ENCODE data around the gene VWC2. TPM values are rescaled to one million over a fixed set of nuclear protein-coding genes. Genes with fewer than 3 reads are reported as not detected.

The VWC2 gene
- polyA plus RNA-seq, 1 of the 3 experiments (the other 2 are of a cell fraction), result not detected

DNA sequence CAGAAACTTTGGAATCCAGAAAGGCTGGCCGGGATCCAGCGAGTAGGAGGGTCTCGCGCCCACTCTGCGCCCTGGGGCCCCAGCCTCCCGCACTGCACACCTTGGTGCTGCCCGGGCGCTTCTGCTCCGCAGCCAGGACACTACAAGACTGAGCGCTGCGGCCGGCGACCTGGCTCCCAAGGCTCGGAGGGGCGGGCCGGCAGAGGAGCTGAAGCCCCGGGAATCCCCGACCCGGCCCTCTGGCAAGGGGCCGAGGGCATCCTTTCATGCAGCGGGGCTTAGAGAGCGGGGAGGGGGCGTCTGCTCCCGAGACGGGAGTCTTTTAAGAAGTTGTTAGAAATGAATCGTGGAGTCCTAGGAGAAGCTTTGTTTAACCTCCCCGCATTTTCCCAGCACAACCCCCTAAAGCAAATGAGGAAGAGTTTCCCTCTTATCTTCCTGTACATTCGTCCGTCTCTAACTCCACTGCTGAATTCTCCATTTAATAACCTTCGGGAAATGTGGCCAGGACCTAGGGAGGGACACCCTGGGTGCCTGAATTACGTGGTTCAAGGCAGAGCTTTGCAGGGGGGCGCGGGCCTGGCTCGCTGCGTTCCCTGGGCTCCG lies 1.1 kb downstream of the VWC2 start:
- POLR2A ChIA-PET, result no interaction called here
- Histone ChIP-seq H3K4me1 (ENCODE audit: control insufficient read depth in 1 of 2, insufficient read depth in 2 of 2, low read depth in 1 of 2, low read length in 1 of 2) (no peaks in the 10 kb centered on the region), H3K4me3 (ENCODE audit: low read depth in 2 of 2, low read length in 1 of 2) (no peak overlapping the region), H3K4me2 (no peak overlapping the region), H4K20me1 (ENCODE audit: insufficient read depth) (peaks cover 4% of the 10 kb centered on the region; the same call in 1 of the 2 replicates), H3K9me3 (no peaks in the 10 kb centered on the region), H3K9me2 (no peaks in the 10 kb centered on the region), H3F3A (replicated peaks; ENCODE audit: insufficient read depth) (no peaks in the 10 kb centered on the region), H3K27me3 (ENCODE audit: insufficient read depth) (peaks cover 65% of the 10 kb centered on the region), H3K9ac (no peak overlapping the region), H3K79me2 (ENCODE audit: insufficient read depth) (no peaks in the 10 kb centered on the region), H2AFZ (ENCODE audit: low read depth) (no peak overlapping the region), H3K36me3 (replicated peaks in 1 of 2; ENCODE audit: control insufficient read depth in 1 of 2, insufficient read depth in 2 of 2, low read length in 1 of 2) (no peaks in the 10 kb centered on the region), H3K27ac (ENCODE audit: low read depth in 2 of 2, low read length in 1 of 2) (no peak overlapping the region)
- no peak for TF ChIP-seq RXRA (IDR thresholded peaks at IDR 0.05; ENCODE audit: borderline replicate concordance, low read depth)
- TF ChIP-seq EZH2phosphoT487 (IDR thresholded peaks at IDR 0.05; ENCODE audit: borderline replicate concordance, low read depth), result peak; percentile 75; the same call in 1 of the 2 replicates
- DNase-seq, result peak; percentile 39
- WGBS (ENCODE audit: low lambda C conversion rate), result 7% methylated on average over 16 of the region's 36 CpGs
- CTCF ChIA-PET, result interaction anchor here (1.8 kb wide), 1 partner anchor 16 kb away, joined by 4 read pairs; no protein-coding TSS in a partner anchor

- Histone ChIP-seq H3K27me3 (ENCODE audit: insufficient read depth) (peaks cover 65% of the 10 kb centered on the region), H3K79me2 (ENCODE audit: insufficient read depth) (no peaks in the 10 kb centered on the region), H3K27ac (ENCODE audit: low read depth in 2 of 2, low read length in 1 of 2) (no peak overlapping the region), H3K9ac (no peak overlapping the region), H3K4me2 (peak overlapping the region; percentile 8; the same call in 1 of the 2 replicates), H3K9me3 (no peaks in the 10 kb centered on the region), H3K4me1 (ENCODE audit: control insufficient read depth in 1 of 2, insufficient read depth in 2 of 2, low read depth in 1 of 2, low read length in 1 of 2) (no peaks in the 10 kb centered on the region), H3K4me3 (ENCODE audit: low read depth in 2 of 2, low read length in 1 of 2) (no peak overlapping the region), H2AFZ (ENCODE audit: low read depth) (no peak overlapping the region), H3F3A (replicated peaks; ENCODE audit: insufficient read depth) (no peaks in the 10 kb centered on the region), H3K9me2 (no peaks in the 10 kb centered on the region), H4K20me1 (ENCODE audit: insufficient read depth) (peaks cover 4% of the 10 kb centered on the region; the same call in 1 of the 2 replicates), H3K36me3 (replicated peaks in 1 of 2; ENCODE audit: control insufficient read depth in 1 of 2, insufficient read depth in 2 of 2, low read length in 1 of 2) (no peaks in the 10 kb centered on the region)
- POLR2A ChIA-PET, result no interaction called here
- TF ChIP-seq CHD2 (IDR thresholded peaks at IDR 0.05; ENCODE audit: low read length, partially characterized antibody) (no peak), EZH2phosphoT487 (IDR thresholded peaks at IDR 0.05; ENCODE audit: borderline replicate concordance, low read depth) (peak; percentile 27; the same call in 1 of the 2 replicates)
- 17% methylated on average over 30 of the region's 106 CpGs for WGBS (ENCODE audit: low lambda C conversion rate)
- DNase-seq, result peak; percentile 31
- CTCF ChIA-PET, result interaction anchor here (1.8 kb wide), 1 partner anchor 16 kb away, joined by 4 read pairs; no protein-coding TSS in a partner anchor
These were observed 1.9 kb downstream of the VWC2 start for GRCh38 chr7:49775065-49775948.

GRCh38 chr7:49775949-49776443 lies 2.6 kb downstream of the VWC2 start:
- H3K4me1 ChIP-seq (ENCODE audit: control insufficient read depth in 1 of 2, insufficient read depth in 2 of 2, low read depth in 1 of 2, low read length in 1 of 2), result no peaks in the 10 kb centered on the region
- no peaks in the 10 kb centered on the region for H3F3A ChIP-seq (replicated peaks; ENCODE audit: insufficient read depth)
- no peak overlapping the region for H2AFZ ChIP-seq (ENCODE audit: low read depth)
- no peaks in the 10 kb centered on the region for H3K79me2 ChIP-seq (ENCODE audit: insufficient read depth)
- H3K4me3 ChIP-seq (ENCODE audit: low read depth in 2 of 2, low read length in 1 of 2), result no peak overlapping the region
- POLR2A ChIA-PET, result no interaction called here
- no peaks in the 10 kb centered on the region for H3K9me3 ChIP-seq
- H3K27ac ChIP-seq (ENCODE audit: low read depth in 2 of 2, low read length in 1 of 2), result no peak overlapping the region
- peak overlapping the region; percentile 8; the same call in 1 of the 2 replicates for H3K4me2 ChIP-seq
- DNase-seq, result no peak
- H3K9ac ChIP-seq, result no peak overlapping the region
- CTCF ChIA-PET, result no interaction called here
- 3% methylated on average over 19 of the region's 25 CpGs for WGBS (ENCODE audit: low lambda C conversion rate)
- no peaks in the 10 kb centered on the region for H3K36me3 ChIP-seq (replicated peaks in 1 of 2; ENCODE audit: control insufficient read depth in 1 of 2, insufficient read depth in 2 of 2, low read length in 1 of 2)
- peaks cover 4% of the 10 kb centered on the region; the same call in 1 of the 2 replicates for H4K20me1 ChIP-seq (ENCODE audit: insufficient read depth)
- H3K27me3 ChIP-seq (ENCODE audit: insufficient read depth), result peaks cover 65% of the 10 kb centered on the region
- H3K9me2 ChIP-seq, result no peaks in the 10 kb centered on the region
- TF ChIP-seq GATA2 (CRISPR knock-in tag; IDR thresholded peaks at IDR 0.05), result no peak
- no peak for TF ChIP-seq REST (IDR thresholded peaks at IDR 0.05; ENCODE audit: low read depth, low read length)
- TF ChIP-seq USF1 (IDR thresholded peaks at IDR 0.05; ENCODE audit: borderline replicate concordance, low read depth), result no peak
- TF ChIP-seq TCF12 (IDR thresholded peaks at IDR 0.05), result no peak
- no peak for TF ChIP-seq CHD2 (IDR thresholded peaks at IDR 0.05; ENCODE audit: low read length, partially characterized antibody)
- no peak for TF ChIP-seq POLR2AphosphoS5 (IDR thresholded peaks at IDR 0.05; ENCODE audit: low read depth, low read length)
- no peak for TF ChIP-seq SMC3 (IDR thresholded peaks at IDR 0.05; ENCODE audit: low read depth, low read length)
- TF ChIP-seq JUND (IDR thresholded peaks at IDR 0.05), result no peak
- TF ChIP-seq EZH2phosphoT487 (IDR thresholded peaks at IDR 0.05; ENCODE audit: borderline replicate concordance, low read depth), result no peak
- TF ChIP-seq FOXM1 (IDR thresholded peaks at IDR 0.05; ENCODE audit: low read depth), result no peak
- TF ChIP-seq, protein P1, sequence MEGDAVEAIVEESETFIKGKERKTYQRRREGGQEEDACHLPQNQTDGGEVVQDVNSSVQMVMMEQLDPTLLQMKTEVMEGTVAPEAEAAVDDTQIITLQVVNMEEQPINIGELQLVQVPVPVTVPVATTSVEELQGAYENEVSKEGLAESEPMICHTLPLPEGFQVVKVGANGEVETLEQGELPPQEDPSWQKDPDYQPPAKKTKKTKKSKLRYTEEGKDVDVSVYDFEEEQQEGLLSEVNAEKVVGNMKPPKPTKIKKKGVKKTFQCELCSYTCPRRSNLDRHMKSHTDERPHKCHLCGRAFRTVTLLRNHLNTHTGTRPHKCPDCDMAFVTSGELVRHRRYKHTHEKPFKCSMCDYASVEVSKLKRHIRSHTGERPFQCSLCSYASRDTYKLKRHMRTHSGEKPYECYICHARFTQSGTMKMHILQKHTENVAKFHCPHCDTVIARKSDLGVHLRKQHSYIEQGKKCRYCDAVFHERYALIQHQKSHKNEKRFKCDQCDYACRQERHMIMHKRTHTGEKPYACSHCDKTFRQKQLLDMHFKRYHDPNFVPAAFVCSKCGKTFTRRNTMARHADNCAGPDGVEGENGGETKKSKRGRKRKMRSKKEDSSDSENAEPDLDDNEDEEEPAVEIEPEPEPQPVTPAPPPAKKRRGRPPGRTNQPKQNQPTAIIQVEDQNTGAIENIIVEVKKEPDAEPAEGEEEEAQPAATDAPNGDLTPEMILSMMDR (IDR thresholded peaks at IDR 0.05), result no peak
